ENCODE results near the gene CLTB.
"Not testable (repeated sequence)": the region's sequence is repeated elsewhere in the genome, so short reads cannot be mapped to it uniquely, and the experiment has no call there.

The CLTB gene

GRCh38 chr5:176427971-176428370, 11.6 kb upstream of the CLTB start:
- DNase-seq (ENCODE audit: low read depth in 3 of 3): no peak

GRCh38 chr5:176426876-176427275, 10.5 kb upstream of the CLTB start:
- DNase-seq (ENCODE audit: low read depth in 3 of 3): no peak

- DNase-seq (ENCODE audit: low read depth in 3 of 3): no peak
Observed at GRCh38 chr5:176425791-176426190, 9.5 kb upstream of the CLTB start.

GRCh38 chr5:176425138-176425537, 8.8 kb upstream of the CLTB start:
- no peak for DNase-seq (ENCODE audit: low read depth in 3 of 3)

GRCh38 chr5:176424181-176424580, 7.8 kb upstream of the CLTB start:
- no peak for DNase-seq (ENCODE audit: low read depth in 3 of 3)

- DNase-seq (ENCODE audit: low read depth in 3 of 3): no peak
Observed at GRCh38 chr5:176420972-176421544, 4.7 kb upstream of the CLTB start.

- DNase-seq (ENCODE audit: low read depth in 3 of 3): no peak
Observed at GRCh38 chr5:176420086-176420485, 3.7 kb upstream of the CLTB start.

- no peak for DNase-seq (ENCODE audit: low read depth in 3 of 3)
Observed at GRCh38 chr5:176418251-176418650, 1.9 kb upstream of the CLTB start.

GRCh38 chr5:176416965-176417364, 626 bp upstream of the CLTB start:
- no peak for DNase-seq (ENCODE audit: low read depth in 3 of 3)

- no peak for DNase-seq (ENCODE audit: low read depth in 3 of 3)
Observed at GRCh38 chr5:176415240-176415951, 943 bp downstream of the CLTB start.

GRCh38 chr5:176414704-176415103, 1.6 kb downstream of the CLTB start:
- DNase-seq (ENCODE audit: low read depth in 3 of 3): no peak

- no peak for DNase-seq (ENCODE audit: low read depth in 3 of 3)
Observed at GRCh38 chr5:176413709-176414191, 2.6 kb downstream of the CLTB start.

- DNase-seq (ENCODE audit: low read depth in 3 of 3): no peak
Observed at GRCh38 chr5:176413255-176413565, 3.1 kb downstream of the CLTB start.

- no peak for DNase-seq (ENCODE audit: low read depth in 3 of 3)
Observed at GRCh38 chr5:176412517-176413254, 3.7 kb downstream of the CLTB start.

GRCh38 chr5:176410486-176411180, 5.7 kb downstream of the CLTB start:
- no peak for DNase-seq (ENCODE audit: low read depth in 3 of 3)

- DNase-seq (ENCODE audit: low read depth in 3 of 3): no peak
Observed at GRCh38 chr5:176409765-176410164, 6.6 kb downstream of the CLTB start.

GRCh38 chr5:176408590-176408989, 7.7 kb downstream of the CLTB start:
- DNase-seq (ENCODE audit: low read depth in 3 of 3): no peak

- DNase-seq (ENCODE audit: low read depth in 3 of 3): not testable (repeated sequence)
Observed at GRCh38 chr5:176408252-176408573, 8.1 kb downstream of the CLTB start.

GRCh38 chr5:176407456-176408251, 8.7 kb downstream of the CLTB start:
- DNase-seq (ENCODE audit: low read depth in 3 of 3): no peak

GRCh38 chr5:176406436-176407052, 9.8 kb downstream of the CLTB start:
- no peak for DNase-seq (ENCODE audit: low read depth in 3 of 3)

Measured in stimulated activated CD4-positive, alpha-beta T cell treated with anti-CD3 and anti-CD28 coated beads, TNF-alpha, amount 100 ng/mL, for 48 hours (primary cell).